NCI-H524 treated with DMSO at 0.1 percent for 48 hours (cell line): ENCODE data around the gene REV3L.
"Not testable (repeated sequence)": the region's sequence is repeated elsewhere in the genome, so short reads cannot be mapped to it uniquely, and the experiment has no call there.

ENCODE experiments used
- DNase-seq: peaks from one replicate; lab custom pipeline; 2025; lab: John Stamatoyannopoulos, UW

REV3L gene

DNA sequence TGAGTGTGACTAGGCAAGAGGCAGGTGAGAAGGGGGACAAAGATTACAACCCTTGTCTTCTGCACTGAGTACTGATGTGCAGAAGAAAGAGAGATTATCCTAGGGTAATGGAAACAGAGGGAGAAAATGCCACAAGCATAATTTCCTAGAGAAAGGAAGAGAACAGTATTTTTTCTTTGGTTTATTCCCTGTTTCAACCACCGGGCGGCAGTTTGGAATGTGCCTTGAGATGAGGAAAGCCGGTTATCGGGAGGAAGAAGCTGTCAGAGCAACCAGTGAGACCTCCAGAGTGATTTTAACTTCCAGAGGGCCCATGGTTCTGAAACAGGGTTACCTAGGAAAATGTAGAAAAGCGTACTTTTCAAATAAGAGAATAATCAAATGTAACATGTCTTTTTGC, 121.4 kb downstream of the REV3L start:
- DNase-seq, result no peak

DNA sequence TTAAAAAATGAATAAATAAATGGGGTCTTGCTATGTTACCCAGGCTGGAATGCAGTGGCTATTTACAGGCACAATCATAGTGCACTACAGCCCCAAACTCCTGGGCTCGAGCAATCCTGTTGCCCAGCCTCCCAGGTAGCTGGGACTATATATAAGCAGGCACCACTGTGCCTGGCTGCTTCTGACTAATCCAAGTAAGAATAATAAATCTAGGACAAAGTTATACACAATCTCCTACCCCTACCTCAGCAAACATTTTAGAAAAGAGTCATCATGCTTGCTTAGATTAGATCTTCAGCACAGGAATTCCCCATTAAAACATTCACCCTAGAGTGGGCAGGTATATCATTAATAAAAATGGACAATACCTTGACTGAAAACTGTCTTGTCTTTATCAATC, 124.6 kb downstream of the REV3L start:
- DNase-seq, result no peak

DNA sequence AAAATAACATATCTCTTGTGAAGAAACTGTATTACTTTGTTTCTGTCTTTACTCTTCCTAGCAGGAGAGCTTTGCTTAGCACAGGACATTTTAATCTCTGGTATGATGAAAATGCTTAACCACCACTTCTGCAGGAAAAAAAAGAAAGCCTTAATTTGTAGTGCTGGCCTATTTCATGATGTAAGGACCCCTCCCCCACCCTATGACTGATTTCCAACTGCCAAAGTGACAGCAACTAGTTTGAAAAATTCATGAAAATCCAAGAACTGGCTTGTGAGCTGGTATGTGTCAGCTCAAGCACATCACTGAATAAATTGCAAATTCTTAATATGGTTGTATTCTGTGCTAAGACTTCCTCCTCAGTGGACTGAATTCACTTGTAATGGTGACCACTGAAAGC, 125.3 kb downstream of the REV3L start:
- DNase-seq, result no peak

DNA sequence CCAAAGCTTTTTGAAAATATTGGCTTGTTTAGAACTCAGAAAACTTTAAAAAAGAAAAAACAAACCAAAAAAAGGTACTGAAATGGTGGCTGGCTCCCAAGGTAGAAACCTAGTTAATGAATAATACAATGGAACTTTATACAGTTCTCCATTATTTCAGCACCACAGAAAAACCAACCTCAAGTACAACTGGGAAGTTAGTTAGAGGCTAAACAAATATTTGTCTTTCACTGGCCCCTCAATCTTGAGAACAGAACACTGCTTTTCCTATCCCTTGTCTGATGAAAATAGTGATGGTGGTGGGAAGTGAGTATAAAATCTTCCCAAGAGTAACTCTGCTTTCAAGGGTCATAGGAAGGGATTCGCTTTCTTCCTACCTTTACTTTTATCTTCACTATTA, 126.5 kb downstream of the REV3L start:
- no peak for DNase-seq

DNA sequence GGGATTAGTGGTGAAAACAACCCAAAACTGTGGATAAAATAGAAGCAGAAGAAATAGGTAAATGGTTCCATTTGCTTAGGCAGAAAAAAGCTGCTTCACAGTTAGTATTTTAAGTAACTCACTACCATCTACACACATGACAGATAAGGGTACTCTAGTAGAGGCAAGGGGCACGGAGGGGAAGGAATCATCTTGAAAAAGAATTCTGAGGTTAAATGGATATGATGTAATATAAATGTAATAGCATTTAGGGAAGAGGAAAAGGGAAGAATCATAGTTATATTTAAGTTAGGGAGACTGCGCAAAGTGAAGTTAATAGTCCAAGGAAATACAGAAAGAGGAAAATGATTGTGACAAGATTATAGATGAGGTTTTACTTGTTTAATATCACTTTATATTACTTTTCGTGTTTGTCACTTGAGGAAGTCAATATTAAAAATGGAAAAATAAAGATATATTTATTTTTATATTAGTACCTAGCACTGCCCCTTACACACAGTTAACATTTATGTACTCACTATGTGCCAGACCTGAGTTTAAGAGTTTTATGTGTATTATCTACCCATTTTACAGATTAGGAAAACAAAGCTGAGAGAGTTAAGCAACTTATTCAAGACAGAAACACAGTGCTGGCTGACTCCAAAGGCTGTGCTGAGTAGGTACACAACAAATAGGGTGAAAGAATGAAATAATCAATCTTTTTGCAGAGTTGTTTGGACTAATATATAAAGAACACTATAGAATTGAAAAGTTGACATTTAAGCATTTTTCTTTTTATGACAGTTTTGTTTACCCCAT, 128.1 kb downstream of the REV3L start:
- DNase-seq, result no peak

DNA sequence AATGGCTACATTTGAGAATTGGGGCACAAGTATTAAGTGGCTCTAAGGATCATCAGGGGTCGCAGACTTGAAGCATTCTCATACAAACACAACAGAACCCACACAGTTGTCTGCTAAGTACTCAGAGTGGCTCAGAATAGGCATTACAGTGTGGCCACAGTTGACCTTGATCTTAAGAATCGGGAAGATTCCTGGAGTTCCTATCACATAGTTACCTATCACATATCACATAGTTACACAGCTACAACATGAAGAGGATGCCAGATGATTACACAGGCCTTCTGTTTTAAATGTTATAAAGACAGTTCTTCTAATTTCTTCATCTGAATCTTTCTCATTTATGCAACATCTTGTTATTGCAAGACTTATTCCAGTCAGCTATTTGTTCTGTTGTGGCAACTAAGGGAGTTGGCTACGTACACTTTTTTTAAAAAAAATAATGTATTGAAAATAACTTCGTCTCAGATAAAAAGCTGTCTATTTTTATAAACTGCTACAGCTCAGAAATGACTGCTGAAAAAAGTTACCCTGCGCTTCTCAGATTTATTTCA, 129.0 kb downstream of the REV3L start:
- DNase-seq, result no peak

DNA sequence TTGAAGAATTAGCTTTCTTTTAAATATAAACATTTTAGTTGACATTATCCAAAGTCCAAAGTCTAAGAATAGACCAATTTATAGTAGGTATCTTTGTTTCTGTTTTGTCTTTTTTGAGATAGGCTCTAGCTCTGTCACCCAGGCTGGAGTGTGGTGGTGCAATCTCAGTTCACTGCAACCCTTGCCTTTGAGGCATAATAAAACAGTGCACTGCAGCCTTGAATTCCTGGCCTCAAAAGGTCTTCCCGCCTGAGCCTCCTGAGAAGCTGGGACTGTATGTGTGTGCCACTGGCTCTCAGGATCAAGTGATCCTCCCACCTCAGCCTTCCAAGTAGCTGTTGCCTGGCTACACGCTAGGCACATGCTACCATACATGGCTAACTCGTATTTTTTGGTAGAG, 135.4 kb downstream of the REV3L start:
- DNase-seq, result no peak

DNA sequence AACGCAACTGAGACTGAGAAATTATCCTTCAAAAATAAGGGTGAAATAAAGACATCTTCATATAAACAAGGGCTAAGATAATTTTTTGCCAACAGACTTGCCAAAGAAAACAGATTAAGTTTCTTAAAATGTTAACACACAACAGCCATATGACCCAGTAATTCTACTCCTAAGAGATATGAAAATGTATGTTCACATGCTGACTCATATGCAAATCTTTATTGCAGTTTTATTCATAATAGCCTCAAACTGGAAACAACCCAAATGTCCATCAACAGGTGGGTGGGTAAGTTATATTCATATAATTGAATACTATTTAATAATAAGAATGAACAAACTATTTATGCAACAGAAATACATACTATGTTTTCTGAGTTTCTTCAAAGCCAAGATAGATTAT, 140.1 kb downstream of the REV3L start:
- DNase-seq, result no peak

DNA sequence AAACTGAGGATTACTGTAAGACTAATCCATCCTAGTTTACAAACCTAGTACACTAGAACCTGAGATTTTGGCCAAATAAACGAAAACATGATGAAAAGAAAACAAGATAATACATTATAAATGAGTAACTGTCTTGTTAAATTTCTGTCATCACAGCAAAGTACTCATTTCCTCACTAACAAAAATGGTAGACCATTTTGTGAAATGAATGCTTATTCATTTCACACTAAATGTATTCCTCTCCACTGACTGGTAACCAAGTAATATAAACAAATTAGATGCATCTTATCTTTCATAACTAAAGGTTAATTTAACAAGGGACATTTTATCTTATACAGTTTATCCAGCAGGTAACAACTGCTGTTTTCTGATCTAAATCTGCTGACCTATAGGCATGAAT, 143.7 kb downstream of the REV3L start:
- no peak for DNase-seq

DNA sequence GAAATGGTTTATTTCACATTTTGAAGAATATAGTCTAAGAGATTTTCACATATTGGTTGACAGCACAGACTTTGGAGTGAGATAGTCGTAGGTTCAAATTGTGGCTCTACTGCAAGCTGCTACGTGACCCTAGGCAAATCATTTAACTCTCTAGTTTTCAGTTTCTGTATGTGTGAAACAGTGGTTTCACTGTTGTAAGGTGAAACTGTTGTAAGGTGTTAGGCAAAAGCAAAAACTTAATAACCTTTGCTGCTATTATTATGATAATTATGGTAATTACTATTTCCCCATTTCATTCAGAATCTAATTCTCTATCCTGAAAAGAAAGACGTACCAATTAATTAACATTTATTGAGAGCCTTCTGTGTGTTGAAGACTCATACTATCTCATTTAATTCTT, 144.2 kb downstream of the REV3L start:
- no peak for DNase-seq

DNA sequence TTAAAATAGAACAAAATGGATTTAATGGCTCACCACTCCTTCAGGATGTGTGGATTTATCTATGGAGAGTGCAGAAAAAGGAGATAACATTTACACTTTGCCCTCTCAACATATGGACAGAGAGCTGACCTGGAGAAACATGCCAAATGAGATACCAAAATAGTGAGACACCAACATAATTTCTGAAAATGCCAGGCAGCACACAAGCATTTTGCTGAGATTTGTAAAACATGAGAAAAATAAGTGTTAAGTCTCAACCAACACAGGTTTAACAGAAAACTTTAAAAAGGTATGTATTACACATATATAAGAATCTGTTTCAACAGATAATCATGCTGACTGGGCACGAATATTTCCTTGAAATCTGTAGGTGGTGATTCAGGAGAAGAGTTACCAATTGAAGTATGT, 145.2 kb downstream of the REV3L start:
- DNase-seq, result no peak

DNA sequence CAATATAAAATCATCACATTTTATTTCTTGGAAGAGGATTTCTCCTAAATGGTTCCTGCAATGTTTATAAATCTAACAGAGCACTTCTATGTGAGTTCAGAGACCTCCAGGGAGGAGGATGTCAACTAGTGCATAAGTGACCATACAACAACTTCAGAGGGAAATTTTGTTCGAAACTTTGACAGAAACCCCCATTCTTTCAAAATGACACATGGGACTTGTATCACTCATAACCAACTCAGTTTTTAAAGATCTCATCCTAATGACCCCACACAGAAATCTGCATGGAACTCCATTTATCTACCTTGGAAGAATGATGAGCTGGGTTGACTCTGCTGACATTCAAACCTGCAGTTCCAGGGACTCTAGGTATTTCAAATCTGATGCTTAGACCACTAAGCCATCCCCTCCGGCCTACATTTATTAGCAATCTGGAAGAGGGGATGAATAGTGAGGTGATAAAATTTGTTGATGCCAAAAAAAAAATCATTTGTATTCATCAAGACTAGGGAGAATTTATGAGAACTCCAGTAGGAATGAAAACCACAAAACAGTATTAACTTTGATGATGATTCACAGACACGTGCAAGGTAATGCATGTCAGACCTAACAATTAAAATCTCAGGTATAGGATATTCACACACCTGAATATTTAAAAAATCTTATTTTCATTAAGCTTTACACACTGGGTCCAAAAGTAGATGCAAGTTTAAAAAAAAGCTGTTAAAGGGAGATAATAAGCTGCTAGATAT, 153.0 kb downstream of the REV3L start:
- DNase-seq, result no peak

DNA sequence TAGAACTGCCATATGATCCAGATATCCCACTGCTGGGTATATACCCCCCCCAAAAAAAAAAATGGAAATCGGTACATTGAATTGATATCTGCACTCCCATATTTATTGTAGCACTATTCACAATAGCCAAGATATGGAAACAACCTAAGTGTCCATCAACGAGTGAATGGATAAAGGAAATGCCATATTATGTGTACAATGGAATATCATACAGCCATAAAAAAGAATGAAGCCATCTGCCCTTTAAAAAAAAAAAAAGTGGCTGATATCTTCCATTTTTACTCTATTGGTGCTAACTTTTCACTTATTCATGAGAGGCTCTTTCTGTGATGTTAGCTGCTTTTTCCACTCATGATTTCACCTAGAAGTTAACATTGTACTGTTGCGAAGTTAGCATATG, 156.5 kb downstream of the REV3L start:
- DNase-seq, result no peak

DNA sequence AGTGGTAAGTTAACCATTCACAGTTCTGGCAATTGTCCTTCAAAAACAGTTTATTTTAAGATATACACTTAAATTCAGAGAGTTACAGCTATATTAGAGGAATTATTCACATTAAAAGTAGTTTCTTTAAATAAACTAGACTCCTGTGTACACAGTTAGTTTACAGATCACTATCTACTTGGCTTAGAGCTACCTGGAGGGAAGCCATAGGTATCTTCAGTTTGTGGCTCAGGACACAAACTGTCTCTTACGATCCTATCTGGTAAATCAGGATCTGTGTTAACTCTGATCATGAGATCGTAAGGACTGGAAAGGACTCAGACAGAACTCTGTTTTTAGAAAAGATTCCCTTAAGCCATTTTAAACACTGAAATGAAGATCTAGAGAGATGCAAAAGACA, 160.9 kb downstream of the REV3L start:
- DNase-seq, result no peak

DNA sequence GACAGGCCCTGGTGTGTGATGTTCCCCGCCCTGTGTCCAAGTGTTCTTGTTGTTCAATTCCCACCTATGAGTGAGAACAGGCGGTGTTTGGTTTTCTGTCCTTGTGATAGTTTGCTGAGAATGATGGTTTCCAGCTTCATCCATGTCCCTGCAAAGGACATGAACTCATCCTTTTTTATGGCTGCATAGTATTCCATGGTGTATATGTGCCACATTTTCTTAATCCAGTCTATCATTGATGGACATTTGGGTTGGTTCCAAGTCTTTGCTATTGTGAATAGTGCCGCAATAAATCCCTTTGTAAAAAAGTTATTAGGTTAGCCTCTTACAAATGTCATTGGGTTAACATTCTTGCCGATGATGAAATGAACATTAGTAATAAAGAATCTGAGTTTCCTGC, 175.1 kb downstream of the REV3L start:
- not testable (repeated sequence) for DNase-seq

DNA sequence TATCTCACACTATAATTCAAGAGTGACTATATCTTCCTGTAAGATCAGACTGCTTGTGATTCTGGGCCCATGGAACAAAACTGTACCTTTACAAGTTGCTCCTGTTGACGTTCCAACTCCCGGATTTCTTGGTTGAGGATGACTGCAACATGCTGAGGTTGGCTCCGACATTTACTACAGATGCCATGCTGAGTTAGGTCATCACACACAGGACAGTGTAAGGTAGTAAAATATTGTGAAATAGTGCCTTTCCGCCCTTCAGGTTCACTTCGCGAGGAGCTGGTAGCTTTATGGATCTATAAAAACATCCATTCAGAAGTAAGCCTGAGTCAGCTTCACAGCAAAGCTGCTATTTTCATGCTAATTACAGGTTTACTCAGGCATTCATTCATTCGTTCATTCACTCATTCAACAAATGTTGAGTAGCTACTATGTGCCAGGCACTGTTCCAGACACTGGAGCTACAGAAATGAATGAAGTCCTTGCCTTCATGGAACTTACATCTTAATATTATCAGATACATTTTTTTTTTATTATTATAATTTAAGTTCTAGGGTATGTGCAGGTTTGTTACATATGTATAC, 175.7 kb downstream of the REV3L start:
- DNase-seq, result no peak

DNA sequence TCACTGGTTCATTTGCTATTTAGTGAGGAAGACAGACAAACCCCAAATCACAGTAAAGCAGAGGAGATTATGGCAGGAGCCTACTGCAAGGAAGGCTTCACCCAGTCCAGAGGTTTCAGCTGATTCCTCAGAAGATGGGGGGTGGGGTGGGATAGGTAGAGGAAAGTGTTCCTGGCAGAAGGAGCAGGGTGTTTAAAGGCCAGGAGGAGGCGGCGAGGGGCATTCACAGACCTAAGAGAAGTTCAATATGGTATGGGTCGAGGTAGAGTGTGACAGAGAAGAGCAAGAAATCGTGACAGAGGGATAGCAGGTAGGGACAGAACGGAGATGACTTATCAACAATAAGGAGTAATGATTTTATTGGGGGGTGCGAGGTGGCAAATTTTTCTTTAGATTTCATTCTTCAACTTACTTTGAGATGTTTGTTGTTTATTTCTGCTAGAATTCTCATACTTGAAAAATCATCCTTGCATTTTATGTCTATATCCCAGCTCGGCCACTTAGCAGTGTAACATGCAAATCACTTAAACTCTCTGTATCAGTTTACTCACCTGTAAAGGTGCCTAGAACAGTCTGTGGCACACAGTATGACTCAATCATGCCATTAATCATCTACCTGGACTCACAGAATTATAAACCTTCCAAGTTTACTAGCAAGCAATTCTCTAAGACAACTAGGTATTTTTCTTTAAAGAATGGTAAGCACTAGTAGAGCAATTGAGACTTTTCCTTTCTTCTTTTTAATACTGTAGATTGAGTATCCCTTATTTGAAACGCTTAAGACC, 176.7 kb downstream of the REV3L start:
- DNase-seq, result no peak

DNA sequence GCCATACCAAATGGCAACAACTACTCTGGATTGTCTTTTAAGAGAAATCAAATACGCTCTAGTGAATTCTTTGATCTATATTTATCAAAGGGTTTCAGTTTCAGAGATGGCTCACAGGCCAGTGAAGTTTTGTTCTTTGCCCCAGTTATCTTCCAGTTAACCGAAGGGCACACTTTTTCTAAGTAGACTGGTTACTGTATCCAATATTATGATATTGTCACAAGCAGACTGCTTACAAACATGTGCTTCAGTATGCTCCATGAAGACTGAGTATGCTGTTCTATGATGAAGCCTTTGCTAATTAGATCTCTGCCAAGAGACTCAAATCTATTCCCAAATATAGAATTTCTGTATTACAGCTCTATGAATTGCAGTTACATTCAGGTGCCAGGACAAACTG, 181.1 kb downstream of the REV3L start:
- no peak for DNase-seq

DNA sequence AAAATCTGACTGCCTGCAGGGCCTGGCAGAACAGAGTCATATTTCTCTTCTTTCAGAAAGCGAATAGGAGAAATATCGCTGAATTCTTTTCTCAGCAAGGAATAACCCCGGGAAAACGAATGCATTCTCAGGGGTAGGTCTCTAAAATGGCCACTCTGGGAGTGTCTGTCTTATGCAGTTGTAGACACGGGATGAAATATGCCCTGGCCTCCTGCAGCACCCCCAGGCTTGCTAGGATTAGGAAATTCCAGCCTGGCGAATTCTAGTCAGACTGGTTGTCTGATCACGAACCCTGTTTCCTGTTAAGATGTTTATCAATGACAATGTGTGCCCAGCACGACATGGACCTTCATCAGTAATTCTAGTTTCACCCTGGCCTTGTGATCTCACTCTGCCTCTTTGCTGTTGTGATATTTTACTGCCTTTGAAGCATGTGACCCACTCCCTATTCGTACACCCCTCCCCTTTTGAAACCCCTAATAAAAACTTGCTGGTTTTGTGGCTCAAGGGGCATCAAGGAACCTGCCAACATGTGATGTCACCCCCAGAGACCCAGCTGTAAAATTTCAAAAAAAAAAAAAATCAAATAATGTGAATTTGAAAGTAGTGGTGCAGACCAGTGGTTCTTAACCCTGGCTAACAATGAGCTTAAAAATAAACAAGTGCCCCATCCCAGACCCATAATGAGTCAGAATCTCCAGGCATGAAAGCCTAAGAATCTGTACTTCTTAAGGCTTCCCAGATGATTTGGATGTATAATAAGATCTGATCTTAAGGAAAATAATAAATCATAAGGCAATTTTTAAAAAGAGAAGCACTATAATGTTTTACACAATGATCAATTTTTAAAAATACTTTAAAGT, 181.8 kb downstream of the REV3L start:
- DNase-seq, result not testable (repeated sequence)

DNA sequence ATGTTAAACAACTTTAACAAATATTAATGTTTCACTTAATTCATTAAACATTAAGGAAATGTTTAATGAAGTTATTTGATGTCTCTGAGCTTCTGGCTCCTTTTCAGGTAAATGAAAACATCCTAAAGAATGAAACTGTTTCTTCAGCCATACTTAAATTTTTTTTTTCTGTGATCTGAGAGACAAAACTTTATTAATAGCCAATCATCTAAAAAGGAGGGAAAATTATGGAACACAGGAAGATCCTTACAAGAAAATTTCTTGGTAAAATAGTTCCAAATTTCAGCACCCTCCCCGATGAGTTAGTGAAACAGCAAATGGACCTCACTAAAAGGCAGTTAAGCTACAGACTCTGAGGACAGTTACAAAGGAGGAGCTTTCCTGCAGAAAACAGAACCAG, 185.2 kb downstream of the REV3L start:
- no peak for DNase-seq

DNA sequence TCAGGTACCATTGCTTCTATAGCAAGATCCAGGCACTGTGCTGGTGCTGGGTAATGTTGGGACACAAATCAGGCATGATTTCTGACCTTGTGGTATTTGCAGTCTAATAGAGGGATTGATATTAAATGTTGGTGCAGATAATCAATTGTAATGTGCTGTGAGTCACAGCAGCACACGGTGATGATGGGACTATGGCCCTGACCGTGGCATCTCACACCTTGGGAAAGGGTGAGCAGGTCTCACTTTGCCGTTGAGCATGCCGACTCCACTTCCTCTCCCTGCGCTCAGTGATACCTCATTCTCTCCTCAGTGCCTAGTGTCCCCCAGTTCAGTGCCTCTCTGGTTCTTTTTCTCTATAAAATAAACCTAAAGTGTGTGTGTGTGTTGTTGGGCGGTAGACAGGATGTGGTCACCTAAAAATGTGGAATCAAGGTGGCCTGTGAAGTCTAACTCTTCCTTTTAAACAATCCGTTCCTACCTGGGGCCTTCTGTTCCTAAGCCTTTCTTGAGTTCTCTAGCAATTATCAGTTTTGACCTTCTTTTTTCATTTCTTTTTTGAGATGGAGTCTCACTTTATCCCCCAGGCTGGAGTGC, 188.5 kb downstream of the REV3L start:
- no peak for DNase-seq
